Keratinocyte (primary cell): ENCODE data around the gene ADAM30. TPM values are rescaled to one million over a fixed set of nuclear protein-coding genes. Genes with fewer than 3 reads are reported as not detected.

Experiments used
- DNase-seq: peaks from one replicate; pipeline ENCODE4 v3.0.0-alpha.2; 2011; ENCODE audit warnings: low read depth, missing footprints, low spot score
- FAIRE-seq: peaks from 2 replicates; lab custom pipeline; 2011; peaks lifted over from hg19 to GRCh38; lab: Jason Lieb, UNC
- H2AFZ ChIP-seq: 2 replicates; pipeline ENCODE4 v1.6.0; 2012; ENCODE audit warnings: low read length, control low read depth, inconsistent platforms; ENCODE audit not compliant: control insufficient read depth
- H3K27ac ChIP-seq: 2 replicates; pipeline ENCODE4 v1.5.1; 2011; ENCODE audit warnings: low read length; ENCODE audit not compliant: control insufficient read depth, insufficient read depth
- H3K27me3 ChIP-seq: 3 replicates; pipeline ENCODE4 v1.6.0; 2011; ENCODE audit warnings: low read length; ENCODE audit not compliant: control insufficient read depth, insufficient read depth; ENCODE audit errors: extremely low read depth
- H3K36me3 ChIP-seq, 2 experiments: 2 replicates in 1 of 2; 3 replicates in 1 of 2; pipeline ENCODE4 v1.5.1; 2011; ENCODE audit warnings: low read length in 2 of 2, mild to moderate bottlenecking in 1 of 2; ENCODE audit not compliant: control insufficient read depth in 2 of 2, insufficient read depth in 2 of 2; ENCODE audit errors: extremely low read depth in 1 of 2
- H3K4me1 ChIP-seq: 3 replicates; pipeline ENCODE4 v1.5.1; 2011; ENCODE audit warnings: low read length; ENCODE audit not compliant: control insufficient read depth, insufficient read depth; ENCODE audit errors: extremely low read depth
- H3K4me2 ChIP-seq: 3 replicates; pipeline ENCODE4 v1.6.0; 2011; ENCODE audit warnings: low read depth, low read length; ENCODE audit not compliant: control insufficient read depth, insufficient read depth; ENCODE audit errors: extremely low read depth
- H3K4me3 ChIP-seq, 3 experiments: fragments of 200-600 bp in 1 of 3; sonication (generic) in 1 of 3; 2 replicates in 2 of 3; 3 replicates in 1 of 3; pipeline ENCODE4 v1.5.1; 2011 to 2016; ENCODE audit warnings: low read length in 3 of 3, mild to moderate bottlenecking in 3 of 3, control low read depth in 2 of 3, inconsistent platforms in 1 of 3, low read depth in 1 of 3, mixed read lengths in 1 of 3, mixed run types in 1 of 3, moderate library complexity in 1 of 3; ENCODE audit not compliant: control insufficient read depth in 2 of 3, insufficient read depth in 2 of 3; ENCODE audit errors: extremely low read depth in 1 of 3
- H3K79me2 ChIP-seq: 2 replicates; pipeline ENCODE4 v1.6.0; 2012; ENCODE audit warnings: low read length; ENCODE audit not compliant: control insufficient read depth, insufficient read depth
- H3K9ac ChIP-seq: 3 replicates; pipeline ENCODE4 v1.6.0; 2011; ENCODE audit warnings: low read length; ENCODE audit not compliant: control insufficient read depth, insufficient read depth; ENCODE audit errors: extremely low read depth
- H3K9me1 ChIP-seq: 3 replicates; pipeline ENCODE4 v1.6.0; 2011; ENCODE audit warnings: low read length; ENCODE audit not compliant: control insufficient read depth, insufficient read depth; ENCODE audit errors: extremely low read depth
- H3K9me3 ChIP-seq: 2 replicates; pipeline ENCODE4 v1.5.1; 2012; ENCODE audit warnings: low read depth, low read length; ENCODE audit not compliant: control insufficient read depth
- H4K20me1 ChIP-seq: 3 replicates; pipeline ENCODE4 v1.6.0; 2011; ENCODE audit warnings: low read length; ENCODE audit not compliant: control insufficient read depth, insufficient read depth; ENCODE audit errors: extremely low read depth
- CTCF ChIP-seq, 3 experiments: IDR thresholded peaks in 1 of 3; conservative IDR thresholded peaks in 1 of 3; optimal IDR thresholded peaks in 1 of 3; 2 replicates in 2 of 3; 3 replicates in 1 of 3; pipeline versions ENCODE3 to v1.5.1; 2011; ENCODE audit warnings: low read length in 3 of 3, mild to moderate bottlenecking in 3 of 3, moderate library complexity in 2 of 3, control low read depth in 1 of 3, inconsistent platforms in 1 of 3; ENCODE audit not compliant: insufficient read depth in 2 of 3; ENCODE audit errors: extremely low read depth in 1 of 3
- EZH2 ChIP-seq: IDR thresholded peaks from one replicate; pipeline ENCODE4 v1.6.1; 2012; ENCODE audit warnings: inconsistent platforms, mild to moderate bottlenecking, low read length, moderate library complexity
- dilution Hi-C: fragments of 300-500 bp; cut with MboI; formaldehyde crosslinking; loops from one replicate; pipeline ENCODE4 v1.7.0; 2020; ENCODE audit warnings: low sequenced_read_pairs; ENCODE audit not compliant: extremely low pct_ligation_motif_present
- polyA plus RNA-seq, 5 experiments: library from polyadenylated mRNA; depleted of rRNA in 3 of 5; stranded (reverse) in 3 of 5; stranded (forward) in 1 of 5; unstranded in 1 of 5; fragments of >200 nt; gene quantifications; 1 replicate in 1 of 5; 2 replicates in 3 of 5; 3 replicates in 1 of 5; pipeline versions ENCODE4 v1.2.1 to v1.2.3, GENCODE V29; 2011 to 2012; ENCODE audit warnings: missing spikeins in 2 of 5, low read depth in 1 of 5, low replicate concordance in 1 of 5

The ADAM30 gene
- polyA plus RNA-seq, 1 donor (not counting 4 experiments of a cell fraction or from before 2014, with no cell fraction given): not detected

GRCh38 chr1:119941392-119941791, 45.1 kb upstream of the ADAM30 start:
- Histone ChIP-seq H3K79me2 (no peaks in the 10 kb centered on the region), H3K9me3 (no peaks in the 10 kb centered on the region), H4K20me1 (no peaks in the 10 kb centered on the region), H3K9ac (no peak overlapping the region), H3K4me2 (no peak overlapping the region), H3K4me3 (no peak overlapping the region), H3K9me1 (no peaks in the 10 kb centered on the region), H3K4me1 (no peaks in the 10 kb centered on the region), H3K27ac (no peak overlapping the region), H2AFZ (no peak overlapping the region), H3K27me3 (no peaks in the 10 kb centered on the region), H3K36me3 (peaks cover 13 to 15% of the 10 kb centered on the region in 2 experiments)
- DNase-seq (no peak), FAIRE-seq (no peak)
- dilution Hi-C loops: no loop called here
- TF ChIP-seq EZH2 (no peak), CTCF (optimal IDR thresholded peaks at IDR 0.05 in 1 of 3, IDR thresholded peaks at IDR 0.05 in 1 of 3, conservative IDR thresholded peaks at IDR 0.05 in 1 of 3; ENCODE audit: extremely low read depth in 1 of 3, insufficient read depth in 2 of 3, low read length in 3 of 3) (no peak)

DNA sequence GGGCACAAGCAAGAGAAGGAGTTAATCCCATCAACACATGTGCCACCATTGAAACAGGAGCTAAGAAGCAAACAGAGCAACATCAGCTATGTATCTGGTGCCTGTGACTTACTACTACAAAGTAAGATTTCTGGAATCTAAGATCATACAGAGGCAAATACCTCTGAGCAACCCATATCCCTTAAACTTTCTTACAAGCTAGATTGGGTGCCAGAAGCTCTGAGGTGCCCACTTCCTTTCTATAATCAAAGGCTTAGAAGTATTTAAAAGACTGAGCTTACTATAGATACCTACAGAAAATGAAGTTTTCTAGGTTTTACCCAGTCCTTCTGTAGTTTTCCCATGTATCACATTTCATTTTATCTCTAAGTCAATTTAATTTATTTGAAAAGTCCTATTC, 44.4 kb upstream of the ADAM30 start:
- TF ChIP-seq CTCF (optimal IDR thresholded peaks at IDR 0.05 in 1 of 3, IDR thresholded peaks at IDR 0.05 in 1 of 3, conservative IDR thresholded peaks at IDR 0.05 in 1 of 3; ENCODE audit: extremely low read depth in 1 of 3, insufficient read depth in 2 of 3, low read length in 3 of 3): no peak
- TF ChIP-seq EZH2: no peak
- no peaks in the 10 kb centered on the region for H3K4me1 ChIP-seq
- no peak overlapping the region for H3K27ac ChIP-seq
- H3K9me3 ChIP-seq: no peaks in the 10 kb centered on the region
- H4K20me1 ChIP-seq: no peaks in the 10 kb centered on the region
- no peak overlapping the region for H3K9ac ChIP-seq
- no peak for FAIRE-seq
- dilution Hi-C loops: no loop called here
- H3K79me2 ChIP-seq: no peaks in the 10 kb centered on the region
- no peaks in the 10 kb centered on the region for H3K27me3 ChIP-seq
- H3K9me1 ChIP-seq: no peaks in the 10 kb centered on the region
- DNase-seq: no peak
- H3K36me3 ChIP-seq: peaks cover 15 to 16% of the 10 kb centered on the region in 2 experiments
- no peak overlapping the region for H2AFZ ChIP-seq
- no peak overlapping the region for H3K4me2 ChIP-seq
- H3K4me3 ChIP-seq: no peak overlapping the region
